Keratinocyte (primary cell): ENCODE measurements around the gene MLEC. TPM values are rescaled to one million over a fixed set of nuclear protein-coding genes. Genes with fewer than 3 reads are reported as not detected.

Source experiments
- DNase-seq: peaks from one replicate; pipeline ENCODE4 v3.0.0-alpha.2; 2011; ENCODE audit warnings: low read depth, missing footprints, low spot score
- FAIRE-seq: peaks from 2 replicates; lab custom pipeline; 2011; peaks lifted over from hg19 to GRCh38; lab: Jason Lieb, UNC
- H2AFZ ChIP-seq: 2 replicates; pipeline ENCODE4 v1.6.0; 2012; ENCODE audit warnings: low read length, control low read depth, inconsistent platforms; ENCODE audit not compliant: control insufficient read depth
- H3K27ac ChIP-seq: 2 replicates; pipeline ENCODE4 v1.5.1; 2011; ENCODE audit warnings: low read length; ENCODE audit not compliant: control insufficient read depth, insufficient read depth
- H3K27me3 ChIP-seq: 3 replicates; pipeline ENCODE4 v1.6.0; 2011; ENCODE audit warnings: low read length; ENCODE audit not compliant: control insufficient read depth, insufficient read depth; ENCODE audit errors: extremely low read depth
- H3K36me3 ChIP-seq, 2 experiments: 2 replicates in 1 of 2; 3 replicates in 1 of 2; pipeline ENCODE4 v1.5.1; 2011; ENCODE audit warnings: low read length in 2 of 2, mild to moderate bottlenecking in 1 of 2; ENCODE audit not compliant: control insufficient read depth in 2 of 2, insufficient read depth in 2 of 2; ENCODE audit errors: extremely low read depth in 1 of 2
- H3K4me1 ChIP-seq: 3 replicates; pipeline ENCODE4 v1.5.1; 2011; ENCODE audit warnings: low read length; ENCODE audit not compliant: control insufficient read depth, insufficient read depth; ENCODE audit errors: extremely low read depth
- H3K4me2 ChIP-seq: 3 replicates; pipeline ENCODE4 v1.6.0; 2011; ENCODE audit warnings: low read depth, low read length; ENCODE audit not compliant: control insufficient read depth, insufficient read depth; ENCODE audit errors: extremely low read depth
- H3K4me3 ChIP-seq, 3 experiments: fragments of 200-600 bp in 1 of 3; sonication (generic) in 1 of 3; 2 replicates in 2 of 3; 3 replicates in 1 of 3; pipeline ENCODE4 v1.5.1; 2011 to 2016; ENCODE audit warnings: low read length in 3 of 3, mild to moderate bottlenecking in 3 of 3, control low read depth in 2 of 3, inconsistent platforms in 1 of 3, low read depth in 1 of 3, mixed read lengths in 1 of 3, mixed run types in 1 of 3, moderate library complexity in 1 of 3; ENCODE audit not compliant: control insufficient read depth in 2 of 3, insufficient read depth in 2 of 3; ENCODE audit errors: extremely low read depth in 1 of 3
- H3K79me2 ChIP-seq: 2 replicates; pipeline ENCODE4 v1.6.0; 2012; ENCODE audit warnings: low read length; ENCODE audit not compliant: control insufficient read depth, insufficient read depth
- H3K9ac ChIP-seq: 3 replicates; pipeline ENCODE4 v1.6.0; 2011; ENCODE audit warnings: low read length; ENCODE audit not compliant: control insufficient read depth, insufficient read depth; ENCODE audit errors: extremely low read depth
- H3K9me1 ChIP-seq: 3 replicates; pipeline ENCODE4 v1.6.0; 2011; ENCODE audit warnings: low read length; ENCODE audit not compliant: control insufficient read depth, insufficient read depth; ENCODE audit errors: extremely low read depth
- H3K9me3 ChIP-seq: 2 replicates; pipeline ENCODE4 v1.5.1; 2012; ENCODE audit warnings: low read depth, low read length; ENCODE audit not compliant: control insufficient read depth
- H4K20me1 ChIP-seq: 3 replicates; pipeline ENCODE4 v1.6.0; 2011; ENCODE audit warnings: low read length; ENCODE audit not compliant: control insufficient read depth, insufficient read depth; ENCODE audit errors: extremely low read depth
- EZH2 ChIP-seq: IDR thresholded peaks from one replicate; pipeline ENCODE4 v1.6.1; 2012; ENCODE audit warnings: inconsistent platforms, mild to moderate bottlenecking, low read length, moderate library complexity
- dilution Hi-C: fragments of 300-500 bp; cut with MboI; formaldehyde crosslinking; loops from one replicate; pipeline ENCODE4 v1.7.0; 2020; ENCODE audit warnings: low sequenced_read_pairs; ENCODE audit not compliant: extremely low pct_ligation_motif_present
- polyA plus RNA-seq, 5 experiments: library from polyadenylated mRNA; depleted of rRNA in 3 of 5; stranded (reverse) in 3 of 5; stranded (forward) in 1 of 5; unstranded in 1 of 5; fragments of >200 nt; gene quantifications; 1 replicate in 1 of 5; 2 replicates in 3 of 5; 3 replicates in 1 of 5; pipeline versions ENCODE4 v1.2.1 to v1.2.3, GENCODE V29; 2011 to 2012; ENCODE audit warnings: missing spikeins in 2 of 5, low read depth in 1 of 5, low replicate concordance in 1 of 5
- TF ChIP-seq, protein P1 (sequence below), 3 experiments: IDR thresholded peaks in 1 of 3; conservative IDR thresholded peaks in 1 of 3; optimal IDR thresholded peaks in 1 of 3; 2 replicates in 2 of 3; 3 replicates in 1 of 3; pipeline versions ENCODE3 to v1.5.1; 2011; ENCODE audit warnings: low read length in 3 of 3, mild to moderate bottlenecking in 3 of 3, moderate library complexity in 2 of 3, control low read depth in 1 of 3, inconsistent platforms in 1 of 3; ENCODE audit not compliant: insufficient read depth in 2 of 3; ENCODE audit errors: extremely low read depth in 1 of 3

MLEC gene
- polyA plus RNA-seq, 1 donor (not counting 4 experiments of a cell fraction or from before 2014, with no cell fraction given) = 65.2 TPM

DNA sequence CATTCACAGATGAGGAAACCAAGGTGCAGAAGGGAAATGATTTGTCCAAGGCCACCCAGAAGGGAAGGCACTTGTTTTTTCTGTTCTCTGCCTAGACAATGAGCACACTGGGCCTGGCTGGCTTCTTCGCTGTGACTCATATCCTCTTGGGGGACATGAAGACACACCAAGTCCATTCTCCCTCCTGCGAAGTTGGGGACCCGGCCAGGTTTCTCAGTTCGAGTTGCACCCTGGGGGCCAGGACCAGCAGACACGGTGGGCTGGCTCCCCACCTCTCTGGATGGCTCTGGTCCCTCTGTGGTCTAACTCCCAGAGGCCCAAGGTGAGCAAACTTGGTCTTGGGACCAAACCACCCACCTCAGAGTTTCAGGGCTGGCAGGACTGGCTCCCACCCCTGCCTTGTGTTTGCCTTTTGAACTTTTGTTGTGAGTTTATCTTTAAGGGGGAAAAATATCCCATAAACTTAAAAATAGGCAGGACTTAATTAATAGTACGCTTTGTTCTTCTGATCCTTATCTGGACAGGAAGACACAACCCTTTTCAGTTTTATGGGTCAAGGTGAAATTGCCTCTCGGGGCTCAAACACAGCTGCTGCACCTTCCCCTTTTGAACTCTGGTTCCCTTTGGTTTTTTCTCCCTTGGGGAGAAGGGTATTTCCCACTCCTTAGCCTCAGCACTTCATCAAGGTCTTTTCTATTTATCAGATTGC lies 9.0 kb upstream of the MLEC start:
- no peaks in the 10 kb centered on the region for H3K27me3 ChIP-seq
- H3K4me1 ChIP-seq = peaks cover 14% of the 10 kb centered on the region
- no peak for TF ChIP-seq EZH2
- TF ChIP-seq, protein P1, sequence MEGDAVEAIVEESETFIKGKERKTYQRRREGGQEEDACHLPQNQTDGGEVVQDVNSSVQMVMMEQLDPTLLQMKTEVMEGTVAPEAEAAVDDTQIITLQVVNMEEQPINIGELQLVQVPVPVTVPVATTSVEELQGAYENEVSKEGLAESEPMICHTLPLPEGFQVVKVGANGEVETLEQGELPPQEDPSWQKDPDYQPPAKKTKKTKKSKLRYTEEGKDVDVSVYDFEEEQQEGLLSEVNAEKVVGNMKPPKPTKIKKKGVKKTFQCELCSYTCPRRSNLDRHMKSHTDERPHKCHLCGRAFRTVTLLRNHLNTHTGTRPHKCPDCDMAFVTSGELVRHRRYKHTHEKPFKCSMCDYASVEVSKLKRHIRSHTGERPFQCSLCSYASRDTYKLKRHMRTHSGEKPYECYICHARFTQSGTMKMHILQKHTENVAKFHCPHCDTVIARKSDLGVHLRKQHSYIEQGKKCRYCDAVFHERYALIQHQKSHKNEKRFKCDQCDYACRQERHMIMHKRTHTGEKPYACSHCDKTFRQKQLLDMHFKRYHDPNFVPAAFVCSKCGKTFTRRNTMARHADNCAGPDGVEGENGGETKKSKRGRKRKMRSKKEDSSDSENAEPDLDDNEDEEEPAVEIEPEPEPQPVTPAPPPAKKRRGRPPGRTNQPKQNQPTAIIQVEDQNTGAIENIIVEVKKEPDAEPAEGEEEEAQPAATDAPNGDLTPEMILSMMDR (optimal IDR thresholded peaks at IDR 0.05 in 1 of 3, IDR thresholded peaks at IDR 0.05 in 1 of 3, conservative IDR thresholded peaks at IDR 0.05 in 1 of 3; ENCODE audit: extremely low read depth in 1 of 3, insufficient read depth in 2 of 3, low read length in 3 of 3) = no peak
- no peaks in the 10 kb centered on the region for H3K9me1 ChIP-seq
- no peaks in the 10 kb centered on the region for H3K9me3 ChIP-seq
- H3K4me2 ChIP-seq = peak overlapping the region; percentile 8
- no peaks in the 10 kb centered on the region for H3K79me2 ChIP-seq
- FAIRE-seq (peak; percentile 60), DNase-seq (no peak)
- H4K20me1 ChIP-seq = no peaks in the 10 kb centered on the region
- H3K36me3 ChIP-seq = no peaks in the 10 kb centered on the region
- H3K9ac ChIP-seq = no peak overlapping the region
- dilution Hi-C loops = no loop called here
- H2AFZ ChIP-seq = no peak overlapping the region
- H3K4me3 ChIP-seq = no peak overlapping the region
- H3K27ac ChIP-seq = no peak overlapping the region

DNA sequence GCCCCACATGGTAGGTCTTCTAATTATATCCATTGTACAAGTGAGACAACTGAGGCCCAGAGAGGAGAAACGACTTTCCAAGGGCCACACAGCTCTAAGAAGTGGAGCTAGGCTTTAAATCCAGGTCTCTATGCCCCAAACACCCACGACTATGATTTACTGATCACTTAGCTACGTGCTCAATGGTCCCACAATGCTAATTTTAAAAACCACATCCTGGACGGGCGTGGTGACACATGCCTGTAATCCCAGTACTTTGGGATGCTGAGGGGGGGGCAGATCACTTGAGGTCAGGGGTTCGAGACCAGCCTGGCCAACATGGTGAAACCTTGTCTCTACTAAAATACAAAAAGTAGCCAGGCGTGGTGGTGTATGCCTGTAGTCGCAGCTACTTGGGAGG lies 8.4 kb upstream of the MLEC start:
- dilution Hi-C loops = no loop called here
- H2AFZ ChIP-seq = no peak overlapping the region
- no peaks in the 10 kb centered on the region for H3K36me3 ChIP-seq
- no peak overlapping the region for H3K27ac ChIP-seq
- no peak overlapping the region for H3K4me3 ChIP-seq
- no peaks in the 10 kb centered on the region for H3K9me3 ChIP-seq
- H3K9me1 ChIP-seq = no peaks in the 10 kb centered on the region
- peaks cover 14% of the 10 kb centered on the region for H3K4me1 ChIP-seq
- no peak overlapping the region for H3K9ac ChIP-seq
- H3K27me3 ChIP-seq = no peaks in the 10 kb centered on the region
- DNase-seq (no peak), FAIRE-seq (no peak)
- H4K20me1 ChIP-seq = no peaks in the 10 kb centered on the region
- TF ChIP-seq, protein P1 (optimal IDR thresholded peaks at IDR 0.05 in 1 of 3, IDR thresholded peaks at IDR 0.05 in 1 of 3, conservative IDR thresholded peaks at IDR 0.05 in 1 of 3; ENCODE audit: extremely low read depth in 1 of 3, insufficient read depth in 2 of 3, low read length in 3 of 3) = no peak
- TF ChIP-seq EZH2 = no peak
- H3K79me2 ChIP-seq = no peaks in the 10 kb centered on the region
- peak overlapping the region; percentile 8 for H3K4me2 ChIP-seq
